Astrocyte (in vitro differentiated cells and primary cell): ENCODE measurements around the gene DNAJB9. TPM values are rescaled to one million over a fixed set of nuclear protein-coding genes. Genes with fewer than 3 reads are reported as not detected.

Experiments used
- DNase-seq: peaks from one replicate; pipeline ENCODE4 v3.0.0-alpha.2; 2010; ENCODE audit warnings: low read depth
- FAIRE-seq: peaks from 2 replicates; lab custom pipeline; 2011; peaks lifted over from hg19 to GRCh38; lab: Jason Lieb, UNC
- H2AFZ ChIP-seq: 2 replicates; pipeline ENCODE4 v1.6.0; 2012; ENCODE audit warnings: low read depth, low read length, inconsistent platforms
- H3K27ac ChIP-seq: 2 replicates; pipeline ENCODE4 v1.5.1; 2011; ENCODE audit warnings: low read depth, low read length, inconsistent platforms
- H3K27me3 ChIP-seq: 2 replicates; pipeline ENCODE4 v1.6.0; 2011; ENCODE audit warnings: low read length, inconsistent platforms; ENCODE audit not compliant: insufficient read depth
- H3K36me3 ChIP-seq: 2 replicates; pipeline ENCODE4 v1.5.1; 2011; ENCODE audit warnings: low read length, inconsistent platforms; ENCODE audit not compliant: insufficient read depth
- H3K4me1 ChIP-seq: 2 replicates; pipeline ENCODE4 v1.5.1; 2011; ENCODE audit warnings: low read length, inconsistent platforms; ENCODE audit not compliant: insufficient read depth
- H3K4me2 ChIP-seq: 2 replicates; pipeline ENCODE4 v1.6.0; 2012; ENCODE audit warnings: low read length, inconsistent platforms
- H3K4me3 ChIP-seq: 2 replicates; pipeline ENCODE4 v1.5.1; 2011; ENCODE audit warnings: low read depth, mild to moderate bottlenecking, low read length, inconsistent platforms; ENCODE audit not compliant: insufficient read depth
- H3K79me2 ChIP-seq: 2 replicates; pipeline ENCODE4 v1.6.0; 2012; ENCODE audit warnings: mild to moderate bottlenecking, low read length, inconsistent platforms; ENCODE audit not compliant: insufficient read depth
- H3K9ac ChIP-seq: 2 replicates; pipeline ENCODE4 v1.6.0; 2012; ENCODE audit warnings: mild to moderate bottlenecking, low read length, inconsistent platforms
- H3K9me3 ChIP-seq: 2 replicates; pipeline ENCODE4 v1.5.1; 2012; ENCODE audit warnings: low read depth, mild to moderate bottlenecking, low read length, inconsistent platforms; ENCODE audit not compliant: insufficient read depth
- H4K20me1 ChIP-seq: 2 replicates; pipeline ENCODE4 v1.6.0; 2012; ENCODE audit warnings: low read length, inconsistent platforms; ENCODE audit not compliant: insufficient read depth
- H3K27ac Mint-ChIP-seq: one replicate; pipeline ENCODE4 v1.8.0; 2021; ENCODE audit warnings: mild to moderate bottlenecking, mixed read lengths; ENCODE audit not compliant: unreplicated experiment
- H3K27me3 Mint-ChIP-seq: one replicate; pipeline ENCODE4 v1.8.0; 2021; ENCODE audit warnings: low read depth, mixed read lengths; ENCODE audit not compliant: unreplicated experiment
- H3K36me3 Mint-ChIP-seq: one replicate; pipeline ENCODE4 v1.8.0; 2021; ENCODE audit warnings: low read depth, mixed read lengths; ENCODE audit not compliant: unreplicated experiment
- H3K4me1 Mint-ChIP-seq: one replicate; pipeline ENCODE4 v1.8.0; 2021; ENCODE audit warnings: low read depth, mixed read lengths; ENCODE audit not compliant: unreplicated experiment
- H3K4me3 Mint-ChIP-seq: one replicate; pipeline ENCODE4 v1.8.0; 2021; ENCODE audit warnings: mild to moderate bottlenecking, moderate library complexity, mixed read lengths; ENCODE audit not compliant: unreplicated experiment
- H3K9me3 Mint-ChIP-seq: one replicate; pipeline ENCODE4 v1.8.0; 2021; ENCODE audit warnings: mild to moderate bottlenecking, mixed read lengths; ENCODE audit not compliant: unreplicated experiment
- EZH2 ChIP-seq: IDR thresholded peaks from 2 replicates; pipeline ENCODE4 v1.6.1; 2012; ENCODE audit warnings: mild to moderate bottlenecking, low read length, inconsistent platforms; ENCODE audit not compliant: insufficient read depth
- total RNA-seq: library from RNA; stranded (reverse); gene quantifications from 2 replicates; pipeline ENCODE4 v1.2.1, GENCODE V29; 2021
- TF ChIP-seq, protein P1 (sequence below): IDR thresholded peaks from 2 replicates; pipeline ENCODE4 v1.5.1; 2011; ENCODE audit warnings: low read depth, mild to moderate bottlenecking, inconsistent platforms, low read length, moderate library complexity; ENCODE audit not compliant: insufficient read depth

Gene DNAJB9
- total RNA-seq, 1 donor from 2014 or later: 25.2 TPM

DNA sequence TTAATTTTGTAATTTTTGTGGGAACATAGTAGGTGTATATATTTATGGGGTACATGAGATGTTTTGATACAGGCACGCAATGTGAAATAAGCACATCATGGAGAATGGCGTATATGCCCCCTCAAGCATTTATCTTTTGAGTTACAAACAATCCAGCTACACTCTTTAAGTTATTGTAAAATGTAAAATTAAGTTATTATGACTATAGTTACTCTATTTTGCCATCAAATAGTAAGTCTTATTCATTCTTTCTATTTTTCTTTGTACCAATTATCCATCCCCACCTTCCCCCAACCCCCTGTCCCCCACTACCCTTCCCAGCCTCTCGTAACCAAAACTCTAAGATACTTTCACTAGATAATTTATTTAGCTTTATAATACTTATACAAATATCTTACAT is 36.0 kb upstream of the DNAJB9 start:
- Mint-ChIP-seq H3K4me3 (no peak overlapping the region), H3K27ac (no peak overlapping the region), H3K9me3 (no peaks in the 10 kb centered on the region), H3K4me1 (peaks cover 3% of the 10 kb centered on the region), H3K36me3 (no peaks in the 10 kb centered on the region), H3K27me3 (no peaks in the 10 kb centered on the region)
- no peaks in the 10 kb centered on the region for H3K79me2 ChIP-seq
- H3K27ac ChIP-seq: no peak overlapping the region
- TF ChIP-seq, protein P1, sequence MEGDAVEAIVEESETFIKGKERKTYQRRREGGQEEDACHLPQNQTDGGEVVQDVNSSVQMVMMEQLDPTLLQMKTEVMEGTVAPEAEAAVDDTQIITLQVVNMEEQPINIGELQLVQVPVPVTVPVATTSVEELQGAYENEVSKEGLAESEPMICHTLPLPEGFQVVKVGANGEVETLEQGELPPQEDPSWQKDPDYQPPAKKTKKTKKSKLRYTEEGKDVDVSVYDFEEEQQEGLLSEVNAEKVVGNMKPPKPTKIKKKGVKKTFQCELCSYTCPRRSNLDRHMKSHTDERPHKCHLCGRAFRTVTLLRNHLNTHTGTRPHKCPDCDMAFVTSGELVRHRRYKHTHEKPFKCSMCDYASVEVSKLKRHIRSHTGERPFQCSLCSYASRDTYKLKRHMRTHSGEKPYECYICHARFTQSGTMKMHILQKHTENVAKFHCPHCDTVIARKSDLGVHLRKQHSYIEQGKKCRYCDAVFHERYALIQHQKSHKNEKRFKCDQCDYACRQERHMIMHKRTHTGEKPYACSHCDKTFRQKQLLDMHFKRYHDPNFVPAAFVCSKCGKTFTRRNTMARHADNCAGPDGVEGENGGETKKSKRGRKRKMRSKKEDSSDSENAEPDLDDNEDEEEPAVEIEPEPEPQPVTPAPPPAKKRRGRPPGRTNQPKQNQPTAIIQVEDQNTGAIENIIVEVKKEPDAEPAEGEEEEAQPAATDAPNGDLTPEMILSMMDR: no peak
- TF ChIP-seq EZH2: no peak
- no peak overlapping the region for H3K4me3 ChIP-seq
- no peaks in the 10 kb centered on the region for H4K20me1 ChIP-seq
- H3K9ac ChIP-seq: no peak overlapping the region
- H3K27me3 ChIP-seq: no peaks in the 10 kb centered on the region
- H3K4me1 ChIP-seq: no peaks in the 10 kb centered on the region
- no peaks in the 10 kb centered on the region for H3K36me3 ChIP-seq
- FAIRE-seq (no peak), DNase-seq (no peak)
- H3K9me3 ChIP-seq: no peaks in the 10 kb centered on the region
- no peak overlapping the region for H3K4me2 ChIP-seq
- H2AFZ ChIP-seq: no peak overlapping the region

DNA sequence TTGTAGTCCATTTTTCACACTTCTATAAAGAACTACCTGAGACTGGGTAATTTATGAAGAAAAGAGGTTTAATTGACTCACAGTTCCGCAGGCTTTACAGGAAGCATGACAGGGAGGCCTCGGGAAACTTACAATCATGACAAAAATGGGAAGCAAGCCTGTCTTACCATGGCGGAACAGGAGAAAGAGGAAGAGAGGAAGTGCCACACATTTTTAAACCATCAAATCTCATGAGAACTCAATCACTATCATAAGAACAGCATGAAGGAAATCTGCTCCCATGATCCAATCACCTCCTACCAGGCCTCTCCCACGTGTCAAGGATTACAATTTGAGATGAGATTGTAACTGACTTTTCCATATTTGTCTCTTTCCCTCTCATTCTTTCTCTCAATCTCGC is 34.4 kb upstream of the DNAJB9 start:
- Mint-ChIP-seq H3K27me3 (no peaks in the 10 kb centered on the region), H3K36me3 (no peaks in the 10 kb centered on the region), H3K9me3 (peaks cover 6% of the 10 kb centered on the region), H3K4me1 (no peaks in the 10 kb centered on the region), H3K27ac (no peak overlapping the region), H3K4me3 (no peak overlapping the region)
- H3K9me3 ChIP-seq: no peaks in the 10 kb centered on the region
- no peak overlapping the region for H3K27ac ChIP-seq
- FAIRE-seq (no peak), DNase-seq (no peak)
- H3K79me2 ChIP-seq: no peaks in the 10 kb centered on the region
- no peaks in the 10 kb centered on the region for H4K20me1 ChIP-seq
- no peak overlapping the region for H3K4me2 ChIP-seq
- H3K4me1 ChIP-seq: no peaks in the 10 kb centered on the region
- no peak overlapping the region for H3K9ac ChIP-seq
- no peaks in the 10 kb centered on the region for H3K27me3 ChIP-seq
- H3K36me3 ChIP-seq: no peaks in the 10 kb centered on the region
- H2AFZ ChIP-seq: no peak overlapping the region
- no peak for TF ChIP-seq EZH2
- TF ChIP-seq, protein P1: no peak
- no peak overlapping the region for H3K4me3 ChIP-seq

DNA sequence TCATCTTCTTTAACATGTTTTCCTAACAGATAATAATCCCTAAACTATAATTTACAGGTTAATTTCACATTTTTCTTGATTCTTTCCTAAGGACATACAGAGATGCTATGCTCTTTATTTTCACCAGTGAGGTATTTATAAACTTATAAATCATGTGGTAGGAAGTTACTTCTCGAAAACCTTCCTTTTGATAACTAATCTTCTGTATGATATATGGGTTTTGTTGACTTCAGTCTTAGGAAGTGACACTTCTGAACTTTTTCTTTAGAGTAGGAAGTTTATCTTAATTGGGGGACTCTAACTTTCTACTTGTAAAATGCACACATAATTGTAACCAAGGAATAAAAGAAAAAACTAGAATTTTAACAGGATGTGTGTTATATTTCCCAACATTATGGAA is 33.9 kb upstream of the DNAJB9 start:
- Histone ChIP-seq H3K79me2 (no peaks in the 10 kb centered on the region), H4K20me1 (no peaks in the 10 kb centered on the region), H3K9ac (no peak overlapping the region), H2AFZ (no peak overlapping the region), H3K27ac (no peak overlapping the region), H3K4me2 (no peak overlapping the region), H3K4me3 (no peak overlapping the region), H3K36me3 (no peaks in the 10 kb centered on the region), H3K27me3 (no peaks in the 10 kb centered on the region), H3K4me1 (no peaks in the 10 kb centered on the region), H3K9me3 (no peaks in the 10 kb centered on the region)
- FAIRE-seq (no peak), DNase-seq (no peak)
- TF ChIP-seq EZH2: no peak
- Mint-ChIP-seq H3K4me1 (no peaks in the 10 kb centered on the region), H3K27ac (no peak overlapping the region), H3K9me3 (peaks cover 6% of the 10 kb centered on the region), H3K4me3 (no peak overlapping the region), H3K27me3 (no peaks in the 10 kb centered on the region), H3K36me3 (no peaks in the 10 kb centered on the region)
